ENCODE results near the gene TAB3. TPM values are rescaled to one million over a fixed set of nuclear protein-coding genes. Genes with fewer than 3 reads are reported as not detected.

TAB3 gene
- total and polyA plus RNA-seq, 2 of the 4 experiments (the other 2 are of a cell fraction) = 4.7 to 6.4 TPM

DNA sequence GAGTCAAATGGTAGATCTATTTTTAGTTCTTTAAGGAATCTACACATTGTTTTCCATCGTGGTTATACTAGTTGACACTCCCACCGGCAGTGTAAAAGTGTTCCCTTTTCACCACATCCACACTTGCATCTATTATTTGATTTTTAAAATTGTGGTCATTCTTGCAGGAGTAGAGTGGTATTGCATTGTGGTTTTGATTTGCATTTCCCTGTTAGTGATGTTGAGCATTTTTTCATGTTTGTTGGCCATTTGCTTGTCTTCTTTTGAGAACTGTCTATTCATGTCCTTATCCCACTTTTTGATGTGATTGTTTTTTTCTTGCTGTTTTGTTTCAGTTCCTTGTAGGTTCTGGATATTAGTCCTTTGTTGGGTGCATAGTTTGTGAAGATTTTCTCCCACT, 70.0 kb downstream of the TAB3 start:
- Histone ChIP-seq H3K36me3 (ENCODE audit: control insufficient read depth, insufficient read depth, low read length) (no peaks in the 10 kb centered on the region), H3K4me3 (ENCODE audit: insufficient read depth, low read depth, low read length) (no peak overlapping the region), H2BK5ac (ENCODE audit: low read depth, low read length, poor library complexity, severe bottlenecking) (no peak overlapping the region), H3K27ac (ENCODE audit: insufficient read depth, low read length) (no peak overlapping the region), H3K23ac (ENCODE audit: low read depth, low read length) (no peak overlapping the region), H2AFZ (replicated peaks; ENCODE audit: low read length, poor library complexity) (no peak overlapping the region), H3K27me3 (ENCODE audit: control insufficient read depth, insufficient read depth, low read length) (no peaks in the 10 kb centered on the region), H3K9me1 (ENCODE audit: insufficient read depth, low read length) (no peaks in the 10 kb centered on the region), H3K56ac (ENCODE audit: extremely low read depth, insufficient read depth, low read length) (no peak overlapping the region), H4K8ac (ENCODE audit: low read depth in 2 of 2, low read length in 2 of 2) (no peak overlapping the region), H3K14ac (replicated peaks; ENCODE audit: low read depth, low read length) (no peak overlapping the region), H2AK5ac (ENCODE audit: low read depth, low read length) (no peak overlapping the region), H4K91ac (ENCODE audit: insufficient read depth, low read depth, low read length) (no peak overlapping the region), H2BK120ac (ENCODE audit: low read depth, low read length) (no peak overlapping the region), H2BK15ac (ENCODE audit: low read depth, low read length) (no peak overlapping the region), H3K9ac (ENCODE audit: low read depth, low read length) (no peak overlapping the region), H3K9me3 (ENCODE audit: control insufficient read depth, insufficient read depth, low read length) (no peaks in the 10 kb centered on the region), H2BK20ac (ENCODE audit: low read depth, low read length) (no peak overlapping the region), H3K4ac (ENCODE audit: low read depth, low read length) (no peak overlapping the region), H3K79me1 (ENCODE audit: low read depth in 1 of 2, low read length in 2 of 2) (no peaks in the 10 kb centered on the region), H3K18ac (ENCODE audit: low read depth, low read length) (no peak overlapping the region), H3K4me2 (ENCODE audit: low read depth, low read length) (no peak overlapping the region), H4K5ac (ENCODE audit: low read depth, low read length) (no peak overlapping the region), H4K20me1 (ENCODE audit: insufficient read depth, low read length) (no peaks in the 10 kb centered on the region), H3K4me1 (ENCODE audit: control insufficient read depth, insufficient read depth, low read length) (no peaks in the 10 kb centered on the region), H2AK9ac (replicated peaks; ENCODE audit: low read depth, low read length, poor library complexity) (no peak overlapping the region)
- POLR2A ChIA-PET (ENCODE audit: unreplicated experiment) = no interaction called here
- ATAC-seq (ENCODE audit: low read depth) (no peak), DNase-seq (no peak)
- no CpG with 5 or more reads among the region's 2 CpGs for WGBS, 2 experiments (ENCODE audit: extremely low coverage in 2 of 2, insufficient read length in 1 of 2)
- dilution Hi-C loops (cut with HindIII; ENCODE audit: low sequenced_read_pairs, unreplicated experiment) = no loop called here
- CTCF ChIA-PET = no interaction called here
- TF ChIP-seq, protein P1, sequence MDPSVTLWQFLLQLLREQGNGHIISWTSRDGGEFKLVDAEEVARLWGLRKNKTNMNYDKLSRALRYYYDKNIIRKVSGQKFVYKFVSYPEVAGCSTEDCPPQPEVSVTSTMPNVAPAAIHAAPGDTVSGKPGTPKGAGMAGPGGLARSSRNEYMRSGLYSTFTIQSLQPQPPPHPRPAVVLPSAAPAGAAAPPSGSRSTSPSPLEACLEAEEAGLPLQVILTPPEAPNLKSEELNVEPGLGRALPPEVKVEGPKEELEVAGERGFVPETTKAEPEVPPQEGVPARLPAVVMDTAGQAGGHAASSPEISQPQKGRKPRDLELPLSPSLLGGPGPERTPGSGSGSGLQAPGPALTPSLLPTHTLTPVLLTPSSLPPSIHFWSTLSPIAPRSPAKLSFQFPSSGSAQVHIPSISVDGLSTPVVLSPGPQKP (IDR thresholded peaks at IDR 0.05; ENCODE audit: borderline replicate concordance, low read depth, low read length) = no peak
- TF ChIP-seq CHD1 (IDR thresholded peaks at IDR 0.05; ENCODE audit: low read depth, low read length) (no peak), NFE2L2 (IDR thresholded peaks at IDR 0.05; ENCODE audit: low read depth, low read length) (no peak), RAD21 (IDR thresholded peaks at IDR 0.05; ENCODE audit: low read length) (no peak), MAFK (IDR thresholded peaks at IDR 0.05; ENCODE audit: low read depth, low read length) (no peak), MXI1 (IDR thresholded peaks at IDR 0.05; ENCODE audit: borderline replicate concordance, low read depth, low read length) (no peak), FOS (IDR thresholded peaks at IDR 0.05; ENCODE audit: low read depth, low read length) (no peak), RCOR1 (IDR thresholded peaks at IDR 0.05; ENCODE audit: insufficient replicate concordance, low read length) (no peak), MAZ (IDR thresholded peaks at IDR 0.05; ENCODE audit: borderline replicate concordance, low read depth, low read length) (no peak), CEBPB (IDR thresholded peaks at IDR 0.05; ENCODE audit: low read depth, low read length) (no peak), BHLHE40 (IDR thresholded peaks at IDR 0.05; ENCODE audit: low read depth, low read length) (no peak), RFX5 (IDR thresholded peaks at IDR 0.05; ENCODE audit: low read depth, low read length) (no peak), POLR2A (IDR thresholded peaks at IDR 0.05; ENCODE audit: low read depth, low read length) (no peak), SMC3 (IDR thresholded peaks at IDR 0.05; ENCODE audit: low read depth, low read length) (no peak)
- TF ChIP-seq, protein P2, sequence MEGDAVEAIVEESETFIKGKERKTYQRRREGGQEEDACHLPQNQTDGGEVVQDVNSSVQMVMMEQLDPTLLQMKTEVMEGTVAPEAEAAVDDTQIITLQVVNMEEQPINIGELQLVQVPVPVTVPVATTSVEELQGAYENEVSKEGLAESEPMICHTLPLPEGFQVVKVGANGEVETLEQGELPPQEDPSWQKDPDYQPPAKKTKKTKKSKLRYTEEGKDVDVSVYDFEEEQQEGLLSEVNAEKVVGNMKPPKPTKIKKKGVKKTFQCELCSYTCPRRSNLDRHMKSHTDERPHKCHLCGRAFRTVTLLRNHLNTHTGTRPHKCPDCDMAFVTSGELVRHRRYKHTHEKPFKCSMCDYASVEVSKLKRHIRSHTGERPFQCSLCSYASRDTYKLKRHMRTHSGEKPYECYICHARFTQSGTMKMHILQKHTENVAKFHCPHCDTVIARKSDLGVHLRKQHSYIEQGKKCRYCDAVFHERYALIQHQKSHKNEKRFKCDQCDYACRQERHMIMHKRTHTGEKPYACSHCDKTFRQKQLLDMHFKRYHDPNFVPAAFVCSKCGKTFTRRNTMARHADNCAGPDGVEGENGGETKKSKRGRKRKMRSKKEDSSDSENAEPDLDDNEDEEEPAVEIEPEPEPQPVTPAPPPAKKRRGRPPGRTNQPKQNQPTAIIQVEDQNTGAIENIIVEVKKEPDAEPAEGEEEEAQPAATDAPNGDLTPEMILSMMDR (conservative IDR thresholded peaks at IDR 0.05; ENCODE audit: low read depth, low read length) = no peak
- TF ChIP-seq, protein P3, sequence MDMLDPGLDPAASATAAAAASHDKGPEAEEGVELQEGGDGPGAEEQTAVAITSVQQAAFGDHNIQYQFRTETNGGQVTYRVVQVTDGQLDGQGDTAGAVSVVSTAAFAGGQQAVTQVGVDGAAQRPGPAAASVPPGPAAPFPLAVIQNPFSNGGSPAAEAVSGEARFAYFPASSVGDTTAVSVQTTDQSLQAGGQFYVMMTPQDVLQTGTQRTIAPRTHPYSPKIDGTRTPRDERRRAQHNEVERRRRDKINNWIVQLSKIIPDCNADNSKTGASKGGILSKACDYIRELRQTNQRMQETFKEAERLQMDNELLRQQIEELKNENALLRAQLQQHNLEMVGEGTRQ (IDR thresholded peaks at IDR 0.05; ENCODE audit: low read depth, low read length) = no peak
- intact Hi-C loops (cut with micrococcal nuclease) = no loop called here
- in situ Hi-C loops (cut with MboI; ENCODE audit: low sequenced_read_pairs) = no loop called here
- BruUV-seq (replicated peaks) = no TSS peak

Measured in IMR-90 (cell line).